Activated CD4-positive, CD25-positive, alpha-beta regulatory T cell treated with anti-CD3 and anti-CD28 coated beads, Interleukin-2, amount 50 U/mL, for 16 hours (primary cell): ENCODE data around the gene CCDC78.
"Not testable (repeated sequence)": the region's sequence is repeated elsewhere in the genome, so short reads cannot be mapped to it uniquely, and the experiment has no call there.

ENCODE experiments used
- DNase-seq: peaks from one replicate; pipeline ENCODE4 v3.0.0-alpha.2; 2020; ENCODE audit warnings: low read depth, low spot score

CCDC78 gene

GRCh38 chr16:761625-762513 lies 35.6 kb upstream of the CCDC78 start:
- no peak for DNase-seq

- DNase-seq, result no peak
Measured at GRCh38 chr16:760545-761343, 34.5 kb upstream of the CCDC78 start, which contains the start of gene MSLN. MSLN (plus strand) TSS chr16:760734; CDS start chr16:762681, 1,947 bp downstream.

DNA sequence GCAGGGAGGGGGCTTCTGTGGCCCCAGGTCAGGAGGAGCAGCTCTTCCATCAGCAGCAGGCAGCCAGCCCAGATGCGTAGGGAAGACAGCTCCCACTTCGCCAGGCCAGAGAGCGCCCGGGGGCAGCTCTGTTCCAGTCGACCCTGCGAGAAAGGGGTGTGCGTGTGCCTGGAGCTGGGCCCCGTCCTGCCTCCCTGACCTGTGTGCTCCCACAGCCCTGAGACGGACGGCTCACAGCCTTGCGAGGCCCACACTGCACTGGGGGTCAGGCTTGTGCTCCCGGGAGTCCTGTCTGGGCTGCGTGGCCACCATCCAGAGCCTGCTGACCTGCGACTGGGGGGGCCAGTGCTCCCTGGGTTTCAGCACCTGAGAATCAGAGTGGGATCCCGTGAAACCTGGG lies 33.8 kb upstream of the CCDC78 start:
- no peak for DNase-seq

DNA sequence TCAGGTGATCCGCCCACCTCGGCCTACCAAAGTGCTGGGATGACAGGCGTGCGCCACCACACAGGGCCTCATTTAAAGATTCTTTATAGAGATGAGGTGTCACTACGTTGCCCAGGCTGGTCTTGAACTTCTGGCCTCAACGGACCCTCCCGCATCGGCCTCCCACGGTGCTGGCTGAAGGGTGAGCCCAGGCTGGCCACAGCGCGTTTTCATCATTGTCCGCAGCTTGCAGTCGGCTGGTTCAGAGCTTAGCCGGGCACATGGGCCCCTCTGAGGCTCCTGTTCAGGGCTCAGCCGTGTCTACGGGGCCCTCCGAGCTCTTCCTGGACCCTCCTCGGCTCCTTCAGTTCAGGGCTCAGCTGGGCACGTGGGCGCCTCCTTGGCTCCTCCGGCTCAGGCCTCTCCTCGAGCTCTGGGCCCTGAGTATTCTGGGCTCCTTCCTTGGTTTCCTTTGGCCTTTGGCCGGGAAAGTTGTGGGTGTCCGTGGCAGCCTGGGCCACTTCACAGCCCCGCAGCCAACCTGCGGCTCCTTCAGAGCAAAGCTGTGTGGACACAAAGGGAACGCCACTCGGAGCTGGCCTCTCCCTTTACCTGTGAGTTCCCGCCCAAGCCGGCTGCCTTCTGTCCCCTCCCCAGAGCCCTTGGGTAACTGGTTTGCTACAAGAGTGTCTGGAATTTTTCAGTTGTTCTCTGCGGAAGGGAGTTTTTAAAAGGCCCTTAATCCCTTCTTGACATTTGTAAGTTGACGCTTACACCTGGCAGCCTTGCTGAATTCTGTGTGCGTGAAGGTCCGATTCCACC lies 33.1 kb upstream of the CCDC78 start:
- DNase-seq, result no peak

- no peak for DNase-seq
Measured at GRCh38 chr16:756428-756827, 30.2 kb upstream of the CCDC78 start.

- no peak for DNase-seq
Measured at GRCh38 chr16:754656-755055, 28.4 kb upstream of the CCDC78 start.

- DNase-seq, result not testable (repeated sequence)
Measured at GRCh38 chr16:754121-754607, 27.9 kb upstream of the CCDC78 start.

GRCh38 chr16:752007-752312 lies 25.7 kb upstream of the CCDC78 start:
- DNase-seq, result no peak

- no peak for DNase-seq
Measured at GRCh38 chr16:751152-752006, 25.1 kb upstream of the CCDC78 start.

- DNase-seq, result no peak
Measured at GRCh38 chr16:750485-750884, 24.2 kb upstream of the CCDC78 start.

- no peak for DNase-seq
Measured at GRCh38 chr16:749010-749409, 22.8 kb upstream of the CCDC78 start.

DNA sequence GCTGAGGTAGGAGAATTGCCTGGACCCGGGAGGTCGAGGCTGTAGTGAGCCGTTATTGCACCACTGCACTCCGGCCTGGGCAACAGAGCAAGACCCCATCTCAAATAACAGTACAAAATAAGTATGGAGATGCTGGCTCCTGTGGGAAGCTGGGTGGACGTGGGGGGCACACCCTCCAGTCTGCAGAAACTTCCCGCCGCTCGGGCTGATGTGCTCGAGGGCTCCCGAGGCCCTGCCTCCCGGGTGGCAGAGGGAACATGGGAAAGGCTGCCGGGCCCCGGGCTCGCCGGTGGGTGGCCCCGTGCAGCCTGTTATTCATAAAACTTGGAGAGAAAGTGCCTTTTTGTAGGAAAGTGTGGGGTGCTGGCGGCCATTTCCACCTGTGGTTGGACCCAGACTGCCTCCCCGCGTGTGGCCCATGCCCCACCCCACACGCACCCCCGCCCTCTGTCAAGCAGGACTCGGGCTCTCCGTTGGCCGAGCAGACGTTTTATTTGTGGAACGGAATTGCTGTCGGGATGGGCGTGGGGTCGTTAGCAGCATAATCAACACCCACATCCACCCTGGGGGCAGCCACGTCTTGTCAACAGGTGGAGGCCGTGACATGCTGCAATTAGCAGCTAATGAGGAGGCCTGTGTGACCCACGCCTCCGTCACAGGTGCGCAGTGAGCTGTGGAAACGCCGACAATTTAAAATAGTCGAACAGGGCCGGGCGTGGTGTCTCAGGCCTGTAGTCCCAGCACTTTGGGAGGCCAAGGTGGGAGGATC lies 21.9 kb upstream of the CCDC78 start:
- DNase-seq, result no peak

GRCh38 chr16:746637-747036 lies 20.4 kb upstream of the CCDC78 start:
- no peak for DNase-seq

GRCh38 chr16:745739-746138 lies 19.5 kb upstream of the CCDC78 start:
- no peak for DNase-seq

DNA sequence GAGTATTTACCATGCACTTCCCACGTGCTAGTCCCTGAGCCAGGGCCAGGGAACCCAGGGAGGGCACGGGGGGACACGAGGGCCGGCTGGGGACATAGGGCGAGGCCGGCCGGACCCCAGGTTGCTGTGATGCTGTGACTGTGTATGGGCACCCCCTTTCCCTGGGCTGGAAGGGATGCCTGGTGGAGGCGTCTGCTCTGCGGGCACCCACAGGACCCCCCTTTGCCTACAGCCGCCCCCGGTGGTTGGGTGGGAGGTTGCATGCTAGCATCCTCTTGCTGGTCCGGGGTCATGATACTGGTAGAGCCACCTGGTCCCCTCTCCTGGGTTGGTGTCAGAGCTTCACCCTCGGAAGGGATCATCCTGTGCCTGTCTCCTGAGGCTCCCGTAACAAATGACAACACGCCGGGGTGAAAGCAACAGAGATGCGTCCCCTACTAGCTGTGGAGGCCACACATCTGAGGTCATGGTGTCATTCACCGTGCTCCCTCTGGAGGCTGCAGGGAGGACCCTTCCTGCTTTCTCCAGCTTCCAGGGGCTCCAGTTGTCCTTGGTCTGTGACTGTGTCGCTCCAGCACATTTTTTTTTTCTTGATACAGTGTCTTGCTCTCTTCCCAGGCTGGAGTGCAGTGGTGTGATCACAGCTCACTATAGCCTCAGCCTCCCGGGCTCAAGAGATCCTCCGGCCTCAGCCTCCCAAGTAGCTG lies 17.7 kb upstream of the CCDC78 start:
- no peak for DNase-seq

DNA sequence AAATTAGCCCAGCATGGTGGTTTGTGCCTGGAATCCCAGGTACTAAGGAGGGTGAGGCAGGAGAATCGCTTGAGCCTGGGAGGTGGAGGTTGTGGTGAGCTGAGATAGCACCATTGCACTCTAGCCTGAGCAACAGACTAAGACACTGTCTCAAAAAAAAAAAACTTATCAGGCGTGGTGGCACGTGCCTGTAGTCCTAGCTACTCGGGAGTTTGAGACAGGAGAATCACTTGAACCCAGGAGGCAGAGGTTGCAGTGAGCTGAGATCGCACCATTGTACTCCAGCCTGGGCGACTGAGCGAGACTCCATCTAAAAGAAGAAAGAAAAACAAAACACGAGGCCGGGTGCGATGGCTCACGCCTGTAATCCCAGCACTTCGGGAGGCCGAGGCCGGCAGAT lies 16.7 kb upstream of the CCDC78 start:
- not testable (repeated sequence) for DNase-seq

DNA sequence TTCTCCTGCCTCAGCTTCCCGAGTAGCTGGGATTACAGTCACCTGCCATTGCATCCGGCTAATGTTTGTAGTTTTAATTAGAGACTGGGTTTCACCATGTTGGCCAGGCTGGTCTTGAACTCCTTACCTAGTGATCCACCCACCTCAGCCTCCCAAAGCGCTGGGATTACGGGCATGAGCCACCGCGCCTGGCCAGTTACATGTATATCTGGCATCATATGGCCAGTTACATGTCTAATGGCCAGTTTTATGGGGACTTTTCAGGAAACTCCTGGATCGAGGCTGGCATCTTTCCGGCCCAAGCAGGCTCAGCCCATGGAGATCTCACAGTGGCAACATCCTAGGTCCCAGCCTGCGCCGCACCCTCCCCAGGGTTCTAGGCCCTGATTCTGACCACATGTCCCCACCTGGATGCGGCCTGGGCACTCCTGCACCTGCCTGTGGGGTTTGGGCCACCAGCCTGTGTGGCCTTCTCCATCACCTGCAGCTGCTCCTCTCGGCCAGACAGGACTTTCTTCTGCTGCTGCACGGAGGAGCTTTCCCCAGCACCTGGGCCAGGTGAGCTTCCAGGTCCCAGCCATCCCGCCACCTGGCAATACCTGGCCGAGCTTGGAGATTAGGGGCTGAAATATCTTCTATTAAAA lies 15.9 kb upstream of the CCDC78 start:
- no peak for DNase-seq

GRCh38 chr16:740764-741505 lies 14.7 kb upstream of the CCDC78 start, which contains the start of gene CIAO3:
CIAO3 (minus strand) TSS chr16:740997; CDS start chr16:740985, 12 bp downstream.
- DNase-seq, result peak; percentile 86
